ENCODE measurements around the gene MEFV. TPM values are rescaled to one million over a fixed set of nuclear protein-coding genes. Genes with fewer than 3 reads are reported as not detected.
A peak's percentile ranks its signal among the peaks of the same experiment; 100 is the strongest.

MEFV gene
- total and polyA plus RNA-seq, 2 of the 13 experiments (the other 11 are each of a cell fraction or from before 2014, with no cell fraction given): 0.22 TPM; not detected in 1

DNA sequence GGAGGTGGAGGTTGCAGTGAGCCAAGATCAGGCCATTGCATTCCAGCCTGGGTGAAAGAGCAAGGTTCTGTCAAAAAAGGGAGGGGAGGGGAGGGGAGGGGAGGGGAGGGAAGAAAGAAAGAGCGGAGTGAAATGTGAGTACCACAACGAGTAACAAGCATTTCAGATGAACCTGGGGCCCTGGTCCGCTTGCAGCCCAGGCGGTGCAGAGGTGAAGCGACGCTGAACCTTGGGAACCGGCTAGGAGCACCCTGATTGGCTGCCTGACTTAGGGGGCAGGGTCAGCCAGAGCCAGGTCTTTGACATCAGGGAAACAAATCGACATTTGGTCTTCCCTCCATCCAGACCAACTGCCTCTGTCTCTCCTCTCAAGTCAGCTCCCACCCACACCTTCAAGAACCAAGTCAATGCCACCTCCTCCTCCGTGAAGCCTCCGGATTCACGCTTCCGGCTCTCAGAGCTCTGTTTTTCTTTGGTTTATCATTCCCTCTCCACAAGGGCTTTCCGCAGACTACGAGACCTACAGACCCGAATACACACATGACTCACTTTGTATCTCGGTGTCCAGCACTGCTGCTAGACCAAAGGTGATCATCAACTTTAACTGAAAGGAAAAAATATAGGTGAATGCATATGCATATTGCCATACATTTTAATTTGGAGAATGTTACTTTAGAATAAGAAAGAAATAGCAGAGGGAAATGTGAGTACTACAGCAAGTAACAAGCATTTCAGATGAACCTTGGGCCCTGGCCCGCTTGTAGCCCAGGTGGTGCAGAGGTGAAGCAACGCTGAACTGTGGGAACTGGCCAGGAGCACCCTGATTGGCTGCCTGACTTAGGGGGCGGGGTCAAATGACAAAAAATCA lies 49.1 kb downstream of the MEFV start:
- FAIRE-seq: peak; percentile 54
- ATAC-seq: peak; percentile 94
- peaks cover 31% of the 10 kb centered on the region for H3K4me1 ChIP-seq (ENCODE audit: insufficient read depth, low read length)
- no peaks in the 10 kb centered on the region for H4K20me1 ChIP-seq (ENCODE audit: insufficient read depth, low read length)
- BruUV-seq (replicated peaks): no TSS peak
- H3K9me3 ChIP-seq (ENCODE audit: low read length): 0 out of 2 replicates have a peak, but pooled peaks cover 7% of the 10 kb centered on the region
- H3K79me2 ChIP-seq (ENCODE audit: insufficient read depth, low read length): no peaks in the 10 kb centered on the region
- H3K27ac ChIP-seq (ENCODE audit: extremely low read length, insufficient read depth, low read length): peak overlapping the region; percentile 77
- intact Hi-C loops (cut with micrococcal nuclease; ENCODE audit: unreplicated experiment) (no loop called here), in situ Hi-C loops (cut with HindIII; ENCODE audit: extremely low pct_ligation_motif_present, low pct_unique_long_range_greater_than_20kb) (no loop called here)
- H3K9ac ChIP-seq (ENCODE audit: insufficient read depth, low read depth, low read length): peak overlapping the region; percentile 45
- DNase-seq (ENCODE audit: low spot score): peak; percentile 64
- POLR2A ChIA-PET: interaction anchor here (0.6 to 2.9 kb wide), 7 partner anchors 9 to 158 kb away, joined by 3 to 11 read pairs (median 4); partner anchors contain the start of gene ZNF200
- under 1% methylated on average over 18 of the region's 19 CpGs for WGBS (ENCODE audit: low lambda C conversion rate)
- H3K36me3 ChIP-seq (replicated peaks in 1 of 2; ENCODE audit: control insufficient read depth in 1 of 2, insufficient read depth in 2 of 2, low read length in 2 of 2): no peaks in the 10 kb centered on the region
- 0 out of 5 replicates have a peak, but pooled peaks cover 0 to 2% of the 10 kb centered on the region in 2 experiments for H3K27me3 ChIP-seq (ENCODE audit: control insufficient read depth in 1 of 2, insufficient read depth in 2 of 2, low read length in 2 of 2)
- H2AFZ ChIP-seq (ENCODE audit: low read length): peak overlapping the region; percentile 85
- H3K4me3 ChIP-seq (replicated peaks in 1 of 3; ENCODE audit: insufficient read depth in 1 of 3, low read depth in 2 of 3, low read length in 3 of 3): peak overlapping the region; percentile 45 to 71 (median 52)
- CTCF ChIA-PET (ENCODE audit: low intra/inter-chr PET ratio, low total read pairs): no interaction called here
- peak overlapping the region; percentile 84 for H3K4me2 ChIP-seq (ENCODE audit: low read depth, low read length)
- TF ChIP-seq, protein P1, sequence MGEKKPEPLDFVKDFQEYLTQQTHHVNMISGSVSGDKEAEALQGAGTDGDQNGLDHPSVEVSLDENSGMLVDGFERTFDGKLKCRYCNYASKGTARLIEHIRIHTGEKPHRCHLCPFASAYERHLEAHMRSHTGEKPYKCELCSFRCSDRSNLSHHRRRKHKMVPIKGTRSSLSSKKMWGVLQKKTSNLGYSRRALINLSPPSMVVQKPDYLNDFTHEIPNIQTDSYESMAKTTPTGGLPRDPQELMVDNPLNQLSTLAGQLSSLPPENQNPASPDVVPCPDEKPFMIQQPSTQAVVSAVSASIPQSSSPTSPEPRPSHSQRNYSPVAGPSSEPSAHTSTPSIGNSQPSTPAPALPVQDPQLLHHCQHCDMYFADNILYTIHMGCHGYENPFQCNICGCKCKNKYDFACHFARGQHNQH (CRISPR knock-in tag; IDR thresholded peaks at IDR 0.05): 0 out of 2 replicates have a peak, but pooled peaks have one; percentile 17
- TF ChIP-seq ZSCAN25 (CRISPR knock-in tag; IDR thresholded peaks at IDR 0.05): peak; percentile 97
- no peak for TF ChIP-seq TRIM24 (CRISPR knock-in tag; IDR thresholded peaks at IDR 0.05)
- no peak for TF ChIP-seq SP1 (IDR thresholded peaks at IDR 0.05)
- TF ChIP-seq SP1 (CRISPR knock-in tag; IDR thresholded peaks at IDR 0.05): 0 out of 2 replicates have a peak, but pooled peaks have one; percentile 36
- 0 out of 2 replicates have a peak, but pooled peaks have one; percentile 42 for TF ChIP-seq HOXA5 (CRISPR knock-in tag; IDR thresholded peaks at IDR 0.05)
- peak in 1 of 2 experiments; percentile 25; a peak in 1 of 4 replicates for TF ChIP-seq KLF16 (CRISPR knock-in tag; IDR thresholded peaks at IDR 0.05)
- TF ChIP-seq HNF4A (CRISPR knock-in tag; IDR thresholded peaks at IDR 0.05): peak; percentile 67
- no peak for TF ChIP-seq ZNF644 (CRISPR knock-in tag; IDR thresholded peaks at IDR 0.05; ENCODE audit: low read depth)
- peak; percentile 67; the same call in 1 of the 2 replicates for TF ChIP-seq CHD4 (IDR thresholded peaks at IDR 0.05; ENCODE audit: borderline replicate concordance, low read length)
- 0 out of 2 replicates have a peak, but pooled peaks have one; percentile 24 for TF ChIP-seq ZNF614 (CRISPR knock-in tag; IDR thresholded peaks at IDR 0.05; ENCODE audit: borderline replicate concordance)
- TF ChIP-seq RXRB (CRISPR knock-in tag; IDR thresholded peaks at IDR 0.05; ENCODE audit: borderline replicate concordance): peak; percentile 12; the same call in 1 of the 2 replicates
- peak; percentile 65 for TF ChIP-seq ZFP36 (IDR thresholded peaks at IDR 0.05; ENCODE audit: borderline replicate concordance, low read depth, low read length, partially characterized antibody)
- TF ChIP-seq, protein P2, sequence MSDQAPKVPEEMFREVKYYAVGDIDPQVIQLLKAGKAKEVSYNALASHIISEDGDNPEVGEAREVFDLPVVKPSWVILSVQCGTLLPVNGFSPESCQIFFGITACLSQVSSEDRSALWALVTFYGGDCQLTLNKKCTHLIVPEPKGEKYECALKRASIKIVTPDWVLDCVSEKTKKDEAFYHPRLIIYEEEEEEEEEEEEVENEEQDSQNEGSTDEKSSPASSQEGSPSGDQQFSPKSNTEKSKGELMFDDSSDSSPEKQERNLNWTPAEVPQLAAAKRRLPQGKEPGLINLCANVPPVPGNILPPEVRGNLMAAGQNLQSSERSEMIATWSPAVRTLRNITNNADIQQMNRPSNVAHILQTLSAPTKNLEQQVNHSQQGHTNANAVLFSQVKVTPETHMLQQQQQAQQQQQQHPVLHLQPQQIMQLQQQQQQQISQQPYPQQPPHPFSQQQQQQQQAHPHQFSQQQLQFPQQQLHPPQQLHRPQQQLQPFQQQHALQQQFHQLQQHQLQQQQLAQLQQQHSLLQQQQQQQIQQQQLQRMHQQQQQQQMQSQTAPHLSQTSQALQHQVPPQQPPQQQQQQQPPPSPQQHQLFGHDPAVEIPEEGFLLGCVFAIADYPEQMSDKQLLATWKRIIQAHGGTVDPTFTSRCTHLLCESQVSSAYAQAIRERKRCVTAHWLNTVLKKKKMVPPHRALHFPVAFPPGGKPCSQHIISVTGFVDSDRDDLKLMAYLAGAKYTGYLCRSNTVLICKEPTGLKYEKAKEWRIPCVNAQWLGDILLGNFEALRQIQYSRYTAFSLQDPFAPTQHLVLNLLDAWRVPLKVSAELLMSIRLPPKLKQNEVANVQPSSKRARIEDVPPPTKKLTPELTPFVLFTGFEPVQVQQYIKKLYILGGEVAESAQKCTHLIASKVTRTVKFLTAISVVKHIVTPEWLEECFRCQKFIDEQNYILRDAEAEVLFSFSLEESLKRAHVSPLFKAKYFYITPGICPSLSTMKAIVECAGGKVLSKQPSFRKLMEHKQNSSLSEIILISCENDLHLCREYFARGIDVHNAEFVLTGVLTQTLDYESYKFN (CRISPR knock-in tag; conservative IDR thresholded peaks at IDR 0.05): peak; percentile 46
- TF ChIP-seq YEATS4 (CRISPR knock-in tag; IDR thresholded peaks at IDR 0.05; ENCODE audit: borderline replicate concordance): 0 out of 2 replicates have a peak, but pooled peaks have one; percentile 18
- peak; percentile 65; the same call in 1 of the 2 replicates for TF ChIP-seq SAP130 (CRISPR knock-in tag; IDR thresholded peaks at IDR 0.05; ENCODE audit: low read depth)
- no peak for TF ChIP-seq GFI1 (CRISPR knock-in tag; IDR thresholded peaks at IDR 0.05; ENCODE audit: borderline replicate concordance)
- TF ChIP-seq, protein P3, sequence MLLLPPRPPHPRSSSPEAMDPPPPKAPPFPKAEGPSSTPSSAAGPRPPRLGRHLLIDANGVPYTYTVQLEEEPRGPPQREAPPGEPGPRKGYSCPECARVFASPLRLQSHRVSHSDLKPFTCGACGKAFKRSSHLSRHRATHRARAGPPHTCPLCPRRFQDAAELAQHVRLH (CRISPR knock-in tag; IDR thresholded peaks at IDR 0.05; ENCODE audit: borderline replicate concordance, low read depth): peak; percentile 56; the same call in 1 of the 2 replicates
- TF ChIP-seq ZNF225 (CRISPR knock-in tag; IDR thresholded peaks at IDR 0.05): no peak
